Measurements from ENCODE around the gene HOXB2. TPM values are rescaled to one million over a fixed set of nuclear protein-coding genes. Genes with fewer than 3 reads are reported as not detected.
"Not testable (repeated sequence)": the region's sequence is repeated elsewhere in the genome, so short reads cannot be mapped to it uniquely, and the experiment has no call there.

The HOXB2 gene
- total RNA-seq, 1 donor from 2014 or later, result 19.3 TPM

GRCh38 chr17:48517478-48517877 is 27.4 kb downstream of the HOXB2 start:
- no peak for DNase-seq (ENCODE audit: low spot score)

GRCh38 chr17:48515925-48516900 is 28.7 kb downstream of the HOXB2 start:
- DNase-seq (ENCODE audit: low spot score), result no peak

GRCh38 chr17:48514477-48514876 is 30.4 kb downstream of the HOXB2 start:
- no peak for DNase-seq (ENCODE audit: low spot score)

GRCh38 chr17:48513666-48514455 is 31.0 kb downstream of the HOXB2 start:
- DNase-seq (ENCODE audit: low spot score), result no peak

- DNase-seq (ENCODE audit: low spot score), result no peak
These were observed 31.8 kb downstream of the HOXB2 start for GRCh38 chr17:48513097-48513496.

GRCh38 chr17:48510761-48511604 is 33.9 kb downstream of the HOXB2 start:
- no peak for DNase-seq (ENCODE audit: low spot score)

- no peak for DNase-seq (ENCODE audit: low spot score)
These were observed 34.5 kb downstream of the HOXB2 start for GRCh38 chr17:48510381-48510760.

GRCh38 chr17:48509708-48510107 is 35.2 kb downstream of the HOXB2 start:
- DNase-seq (ENCODE audit: low spot score), result not testable (repeated sequence)

- no peak for DNase-seq (ENCODE audit: low spot score)
These were observed 38.7 kb downstream of the HOXB2 start for GRCh38 chr17:48506246-48506645.

- DNase-seq (ENCODE audit: low spot score), result no peak
These were observed 39.1 kb downstream of the HOXB2 start for GRCh38 chr17:48505788-48506187.

- no peak for DNase-seq (ENCODE audit: low spot score)
These were observed 40.0 kb downstream of the HOXB2 start for GRCh38 chr17:48504953-48505352.

- no peak for DNase-seq (ENCODE audit: low spot score)
These were observed 41.2 kb downstream of the HOXB2 start for GRCh38 chr17:48503747-48504146.

GRCh38 chr17:48502901-48503300 is 42.0 kb downstream of the HOXB2 start:
- no peak for DNase-seq (ENCODE audit: low spot score)

GRCh38 chr17:48502312-48502711 is 42.6 kb downstream of the HOXB2 start:
- no peak for DNase-seq (ENCODE audit: low spot score)

GRCh38 chr17:48500435-48501426 is 44.2 kb downstream of the HOXB2 start:
- DNase-seq (ENCODE audit: low spot score), result no peak

GRCh38 chr17:48499735-48500434 is 45.0 kb downstream of the HOXB2 start:
- DNase-seq (ENCODE audit: low spot score), result no peak

GRCh38 chr17:48499248-48499647 is 45.7 kb downstream of the HOXB2 start:
- no peak for DNase-seq (ENCODE audit: low spot score)

- DNase-seq (ENCODE audit: low spot score), result no peak
These were observed 46.6 kb downstream of the HOXB2 start for GRCh38 chr17:48498164-48498850.

- no peak for DNase-seq (ENCODE audit: low spot score)
These were observed 47.8 kb downstream of the HOXB2 start for GRCh38 chr17:48497103-48497502.
